NB4 (cell line): ENCODE data around the gene SLC35E4.

Source experiments
- MYC ChIP-seq: IDR thresholded peaks from 2 replicates; pipeline ENCODE4 v1.6.1; 2011; ENCODE audit warnings: low read depth, low read length
- POLR2A ChIP-seq: IDR thresholded peaks from 2 replicates; pipeline ENCODE4 v1.6.1; 2011; ENCODE audit warnings: mild to moderate bottlenecking; ENCODE audit not compliant: insufficient read length; ENCODE audit errors: extremely low read depth
- TF ChIP-seq, protein P1 (sequence below): IDR thresholded peaks from 2 replicates; pipeline ENCODE4 v1.6.1; 2011; ENCODE audit warnings: low read depth, low read length
- TF ChIP-seq, protein P2 (sequence below): IDR thresholded peaks from one replicate; pipeline ENCODE4 v1.5.1; 2012; ENCODE audit warnings: low read depth, low read length

DNA sequence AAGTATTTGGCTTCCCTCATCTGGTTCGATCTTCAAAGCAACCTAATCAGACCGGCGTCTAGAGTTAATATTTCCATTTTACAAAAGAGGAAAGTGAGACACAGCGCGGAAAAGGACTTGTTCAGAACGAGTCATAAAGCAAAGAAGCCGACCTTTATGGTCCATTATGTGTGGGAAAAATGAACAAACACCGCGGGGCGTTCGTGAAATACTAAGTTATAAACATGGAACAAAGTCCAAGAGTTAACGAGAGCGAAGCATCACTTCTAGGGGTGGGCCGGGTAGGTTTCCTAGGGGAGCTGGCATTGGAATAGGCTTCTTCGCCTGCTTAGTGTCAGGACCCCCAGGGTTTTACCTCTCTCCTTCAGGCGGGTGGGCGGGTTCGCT is 31.5 kb downstream of the SLC35E4 start:
- TF ChIP-seq, protein P1, sequence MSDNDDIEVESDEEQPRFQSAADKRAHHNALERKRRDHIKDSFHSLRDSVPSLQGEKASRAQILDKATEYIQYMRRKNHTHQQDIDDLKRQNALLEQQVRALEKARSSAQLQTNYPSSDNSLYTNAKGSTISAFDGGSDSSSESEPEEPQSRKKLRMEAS = no peak
- TF ChIP-seq POLR2A (no peak), MYC (no peak)
- TF ChIP-seq, protein P2, sequence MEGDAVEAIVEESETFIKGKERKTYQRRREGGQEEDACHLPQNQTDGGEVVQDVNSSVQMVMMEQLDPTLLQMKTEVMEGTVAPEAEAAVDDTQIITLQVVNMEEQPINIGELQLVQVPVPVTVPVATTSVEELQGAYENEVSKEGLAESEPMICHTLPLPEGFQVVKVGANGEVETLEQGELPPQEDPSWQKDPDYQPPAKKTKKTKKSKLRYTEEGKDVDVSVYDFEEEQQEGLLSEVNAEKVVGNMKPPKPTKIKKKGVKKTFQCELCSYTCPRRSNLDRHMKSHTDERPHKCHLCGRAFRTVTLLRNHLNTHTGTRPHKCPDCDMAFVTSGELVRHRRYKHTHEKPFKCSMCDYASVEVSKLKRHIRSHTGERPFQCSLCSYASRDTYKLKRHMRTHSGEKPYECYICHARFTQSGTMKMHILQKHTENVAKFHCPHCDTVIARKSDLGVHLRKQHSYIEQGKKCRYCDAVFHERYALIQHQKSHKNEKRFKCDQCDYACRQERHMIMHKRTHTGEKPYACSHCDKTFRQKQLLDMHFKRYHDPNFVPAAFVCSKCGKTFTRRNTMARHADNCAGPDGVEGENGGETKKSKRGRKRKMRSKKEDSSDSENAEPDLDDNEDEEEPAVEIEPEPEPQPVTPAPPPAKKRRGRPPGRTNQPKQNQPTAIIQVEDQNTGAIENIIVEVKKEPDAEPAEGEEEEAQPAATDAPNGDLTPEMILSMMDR = no peak
